Activated T-cell treated with anti-CD3 and anti-CD28 coated beads, Interleukin-2, amount 50 U/mL, for 4 hours (primary cell): Measurements from ENCODE around the gene LIPM. TPM values are rescaled to one million over a fixed set of nuclear protein-coding genes. Genes with fewer than 3 reads are reported as not detected.

Source experiments
- ATAC-seq, 2 donors: fragments of 200-7000 bp; cut with Tn5 transposase; one replicate each; pipeline ENCODE4 v1.10.0; 2021
- DNase-seq: peaks from one replicate; pipeline ENCODE4 v3.0.0-alpha.2; 2020
- H3K27me3 Mint-ChIP-seq: one replicate; pipeline ENCODE4 v1.8.0; 2021; ENCODE audit warnings: low read depth, mixed read lengths
- H3K36me3 Mint-ChIP-seq: one replicate; pipeline ENCODE4 v1.8.0; 2022; ENCODE audit warnings: mixed read lengths; ENCODE audit not compliant: insufficient read depth
- H3K4me1 Mint-ChIP-seq: one replicate; pipeline ENCODE4 v1.8.0; 2021; ENCODE audit warnings: low read depth, mixed read lengths
- H3K4me3 Mint-ChIP-seq: one replicate; pipeline ENCODE4 v1.8.0; 2021; ENCODE audit warnings: mild to moderate bottlenecking, moderate library complexity, mixed read lengths
- H3K9me3 Mint-ChIP-seq: one replicate; pipeline ENCODE4 v1.8.0; 2021; ENCODE audit warnings: mixed read lengths
- total RNA-seq, 3 donors: library from RNA; stranded (reverse); gene quantifications; one replicate each; pipeline ENCODE4 v1.2.1, GENCODE V29; 2021

LIPM gene
- total RNA-seq, 3 donors from 2014 or later, result not detected

GRCh38 chr10:88787463-88787862, 15.1 kb upstream of the LIPM start:
- DNase-seq (no peak), ATAC-seq (no peak)
- Mint-ChIP-seq H3K9me3 (no peaks in the 10 kb centered on the region), H3K4me3 (no peak overlapping the region), H3K27me3 (no peaks in the 10 kb centered on the region), H3K36me3 (no peaks in the 10 kb centered on the region), H3K4me1 (no peaks in the 10 kb centered on the region)

DNA sequence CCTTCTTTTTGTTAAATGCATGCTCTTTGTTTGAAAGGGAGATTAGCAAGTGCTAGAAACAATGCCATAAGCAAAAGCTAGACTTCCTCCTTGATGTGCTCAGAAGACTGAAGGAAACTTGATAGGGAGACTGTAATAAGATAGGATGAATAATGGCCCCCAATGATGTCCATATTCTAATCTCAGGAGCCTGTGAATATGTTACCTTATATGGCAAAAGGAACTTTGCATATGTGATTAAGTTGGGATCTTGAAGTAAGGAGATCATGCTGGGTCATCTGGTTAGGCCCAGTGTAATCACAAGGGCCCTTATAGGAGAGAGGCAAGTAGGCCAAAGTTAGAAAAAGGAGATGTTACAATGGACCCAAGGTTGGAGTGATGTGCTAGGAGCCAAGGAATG, 13.6 kb upstream of the LIPM start:
- no peak overlapping the region for H3K4me3 Mint-ChIP-seq
- H3K9me3 Mint-ChIP-seq, result no peaks in the 10 kb centered on the region
- DNase-seq (no peak), ATAC-seq (no peak)
- no peaks in the 10 kb centered on the region for H3K27me3 Mint-ChIP-seq
- H3K36me3 Mint-ChIP-seq, result no peaks in the 10 kb centered on the region
- peaks cover 13% of the 10 kb centered on the region for H3K4me1 Mint-ChIP-seq

DNA sequence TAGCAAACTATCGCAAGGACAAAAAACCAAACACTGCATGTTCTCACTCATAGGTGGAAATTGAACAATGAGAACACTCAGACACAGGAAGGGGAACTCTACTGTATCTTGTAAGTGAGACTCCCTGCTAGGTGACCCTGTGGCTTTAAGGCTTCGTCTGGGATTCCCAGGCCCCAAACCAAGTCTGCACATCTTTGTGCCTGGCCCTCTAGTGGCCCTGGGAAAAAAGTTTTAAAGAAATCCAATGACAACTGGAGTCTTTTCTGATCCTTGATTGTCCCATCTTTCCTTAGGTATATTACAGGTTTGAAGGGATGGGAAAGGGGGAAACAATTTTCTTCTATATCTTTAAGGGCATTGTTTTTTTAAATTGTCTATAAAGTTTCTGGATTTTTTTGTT, 10.6 kb upstream of the LIPM start:
- no peak for ATAC-seq
- H3K27me3 Mint-ChIP-seq, result no peaks in the 10 kb centered on the region
- DNase-seq, result no peak
- no peak overlapping the region for H3K4me3 Mint-ChIP-seq
- no peaks in the 10 kb centered on the region for H3K9me3 Mint-ChIP-seq
- peaks cover 18% of the 10 kb centered on the region for H3K4me1 Mint-ChIP-seq
- H3K36me3 Mint-ChIP-seq, result no peaks in the 10 kb centered on the region

- no peak for ATAC-seq
- Mint-ChIP-seq H3K4me3 (no peak overlapping the region), H3K4me1 (peaks cover 18% of the 10 kb centered on the region), H3K27me3 (no peaks in the 10 kb centered on the region), H3K9me3 (no peaks in the 10 kb centered on the region), H3K36me3 (no peaks in the 10 kb centered on the region)
- DNase-seq, result no peak
These were observed 9.9 kb upstream of the LIPM start for GRCh38 chr10:88792661-88793060.

GRCh38 chr10:88793712-88794299, 8.7 kb upstream of the LIPM start:
- ATAC-seq (peak; percentile 87 to 88), DNase-seq (no peak)
- Mint-ChIP-seq H3K27me3 (peaks cover 2% of the 10 kb centered on the region), H3K9me3 (no peaks in the 10 kb centered on the region), H3K4me1 (peaks cover 18% of the 10 kb centered on the region), H3K4me3 (no peak overlapping the region), H3K36me3 (no peaks in the 10 kb centered on the region)

GRCh38 chr10:88794731-88795130, 7.8 kb upstream of the LIPM start:
- H3K27me3 Mint-ChIP-seq, result peaks cover 2% of the 10 kb centered on the region
- H3K36me3 Mint-ChIP-seq, result no peaks in the 10 kb centered on the region
- no peak overlapping the region for H3K4me3 Mint-ChIP-seq
- ATAC-seq (no peak), DNase-seq (no peak)
- no peaks in the 10 kb centered on the region for H3K9me3 Mint-ChIP-seq
- peaks cover 18% of the 10 kb centered on the region for H3K4me1 Mint-ChIP-seq

GRCh38 chr10:88800152-88801125, 2.1 kb upstream of the LIPM start:
- H3K9me3 Mint-ChIP-seq, result no peaks in the 10 kb centered on the region
- DNase-seq (no peak), ATAC-seq (peak; percentile 90 to 91)
- H3K36me3 Mint-ChIP-seq, result no peaks in the 10 kb centered on the region
- H3K4me1 Mint-ChIP-seq, result peaks cover 8% of the 10 kb centered on the region
- no peak overlapping the region for H3K4me3 Mint-ChIP-seq
- peaks cover 2% of the 10 kb centered on the region for H3K27me3 Mint-ChIP-seq

- H3K36me3 Mint-ChIP-seq, result no peaks in the 10 kb centered on the region
- no peaks in the 10 kb centered on the region for H3K9me3 Mint-ChIP-seq
- H3K4me3 Mint-ChIP-seq, result no peak overlapping the region
- peaks cover 8% of the 10 kb centered on the region for H3K4me1 Mint-ChIP-seq
- no peak for DNase-seq
- H3K27me3 Mint-ChIP-seq, result no peaks in the 10 kb centered on the region
- no peak for ATAC-seq
These were observed 1.1 kb downstream of the LIPM start for GRCh38 chr10:88803641-88804040.

- Mint-ChIP-seq H3K4me1 (peaks cover 8% of the 10 kb centered on the region), H3K4me3 (no peak overlapping the region), H3K27me3 (no peaks in the 10 kb centered on the region), H3K36me3 (no peaks in the 10 kb centered on the region), H3K9me3 (no peaks in the 10 kb centered on the region)
- ATAC-seq, result no peak
- DNase-seq, result no peak
These were observed 1.7 kb downstream of the LIPM start for GRCh38 chr10:88804083-88804812.

- no peak for DNase-seq
- H3K36me3 Mint-ChIP-seq, result no peaks in the 10 kb centered on the region
- H3K9me3 Mint-ChIP-seq, result no peaks in the 10 kb centered on the region
- peaks cover 11% of the 10 kb centered on the region for H3K4me1 Mint-ChIP-seq
- no peaks in the 10 kb centered on the region for H3K27me3 Mint-ChIP-seq
- no peak overlapping the region for H3K4me3 Mint-ChIP-seq
- no peak for ATAC-seq
These were observed 2.8 kb downstream of the LIPM start for GRCh38 chr10:88805361-88805760.

DNA sequence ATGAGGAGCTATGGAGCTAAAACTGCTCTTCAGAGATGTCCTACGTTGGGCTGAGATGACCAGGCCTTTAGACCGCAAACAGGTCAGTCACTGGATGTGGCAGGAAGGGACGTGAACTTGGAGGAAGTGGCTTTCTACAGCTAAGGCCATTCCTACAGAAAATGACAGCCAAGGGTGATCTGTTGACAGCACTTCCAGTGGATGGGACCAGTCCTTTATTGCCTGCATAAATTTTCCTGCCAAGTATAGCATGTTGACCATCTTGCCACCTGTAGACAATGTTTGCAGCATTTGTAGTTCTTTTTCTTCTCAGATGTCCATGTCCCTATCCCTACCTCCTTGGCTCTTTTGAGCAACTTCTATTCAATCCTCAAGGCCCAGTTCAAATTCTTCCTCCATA, 3.4 kb downstream of the LIPM start:
- no peaks in the 10 kb centered on the region for H3K9me3 Mint-ChIP-seq
- H3K27me3 Mint-ChIP-seq, result no peaks in the 10 kb centered on the region
- no peak for ATAC-seq
- no peak for DNase-seq
- H3K4me3 Mint-ChIP-seq, result no peak overlapping the region
- H3K36me3 Mint-ChIP-seq, result no peaks in the 10 kb centered on the region
- H3K4me1 Mint-ChIP-seq, result peaks cover 7% of the 10 kb centered on the region

DNA sequence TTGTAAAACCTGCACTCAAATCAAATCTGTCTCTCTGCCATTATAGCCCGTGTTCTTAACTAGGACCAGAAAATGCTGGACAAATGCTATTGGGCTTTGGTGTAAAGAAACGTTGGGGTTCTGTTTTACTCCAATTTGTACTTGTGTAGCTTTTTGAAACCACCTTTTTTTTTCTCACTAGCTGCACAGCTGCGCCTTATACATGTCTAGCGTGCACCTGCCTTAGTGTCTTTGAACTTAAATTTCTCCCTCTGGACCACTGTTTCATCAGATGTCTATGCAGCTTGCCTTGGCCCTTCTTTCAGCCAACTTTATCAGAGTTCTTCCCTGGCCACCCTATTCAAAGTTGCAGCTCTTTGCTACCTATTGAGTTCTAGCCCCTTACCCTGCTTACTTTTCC, 7.1 kb downstream of the LIPM start:
- Mint-ChIP-seq H3K36me3 (no peaks in the 10 kb centered on the region), H3K9me3 (no peaks in the 10 kb centered on the region), H3K4me1 (peaks cover 9% of the 10 kb centered on the region), H3K27me3 (no peaks in the 10 kb centered on the region), H3K4me3 (no peak overlapping the region)
- no peak for ATAC-seq
- no peak for DNase-seq

GRCh38 chr10:88810196-88810961, 7.8 kb downstream of the LIPM start:
- peak; percentile 15 for DNase-seq
- Mint-ChIP-seq H3K4me1 (peaks cover 15% of the 10 kb centered on the region), H3K4me3 (no peak overlapping the region), H3K9me3 (no peaks in the 10 kb centered on the region), H3K36me3 (no peaks in the 10 kb centered on the region), H3K27me3 (no peaks in the 10 kb centered on the region)
- peak; percentile 73 to 80 for ATAC-seq

- H3K9me3 Mint-ChIP-seq, result no peaks in the 10 kb centered on the region
- H3K27me3 Mint-ChIP-seq, result no peaks in the 10 kb centered on the region
- DNase-seq (no peak), ATAC-seq (no peak)
- H3K4me1 Mint-ChIP-seq, result peaks cover 22% of the 10 kb centered on the region
- no peaks in the 10 kb centered on the region for H3K36me3 Mint-ChIP-seq
- no peak overlapping the region for H3K4me3 Mint-ChIP-seq
These were observed 10.7 kb downstream of the LIPM start for GRCh38 chr10:88813200-88813599.
